Neural progenitor cell (in vitro differentiated cells): ENCODE measurements around the gene SOBP.

Source experiments
- EZH2 ChIP-seq: fragments of 200-600 bp; sonication (generic); IDR thresholded peaks from 2 replicates; pipeline ENCODE4 v1.6.1; 2017; ENCODE audit warnings: antibody characterized with exemption, mild to moderate bottlenecking, moderate library complexity
- TF ChIP-seq, protein P1 (sequence below): fragments of 200-600 bp; sonication (generic); IDR thresholded peaks from 2 replicates; pipeline ENCODE4 v1.5.1; 2017; ENCODE audit warnings: antibody characterized with exemption, mild to moderate bottlenecking

- TF ChIP-seq, protein P1, sequence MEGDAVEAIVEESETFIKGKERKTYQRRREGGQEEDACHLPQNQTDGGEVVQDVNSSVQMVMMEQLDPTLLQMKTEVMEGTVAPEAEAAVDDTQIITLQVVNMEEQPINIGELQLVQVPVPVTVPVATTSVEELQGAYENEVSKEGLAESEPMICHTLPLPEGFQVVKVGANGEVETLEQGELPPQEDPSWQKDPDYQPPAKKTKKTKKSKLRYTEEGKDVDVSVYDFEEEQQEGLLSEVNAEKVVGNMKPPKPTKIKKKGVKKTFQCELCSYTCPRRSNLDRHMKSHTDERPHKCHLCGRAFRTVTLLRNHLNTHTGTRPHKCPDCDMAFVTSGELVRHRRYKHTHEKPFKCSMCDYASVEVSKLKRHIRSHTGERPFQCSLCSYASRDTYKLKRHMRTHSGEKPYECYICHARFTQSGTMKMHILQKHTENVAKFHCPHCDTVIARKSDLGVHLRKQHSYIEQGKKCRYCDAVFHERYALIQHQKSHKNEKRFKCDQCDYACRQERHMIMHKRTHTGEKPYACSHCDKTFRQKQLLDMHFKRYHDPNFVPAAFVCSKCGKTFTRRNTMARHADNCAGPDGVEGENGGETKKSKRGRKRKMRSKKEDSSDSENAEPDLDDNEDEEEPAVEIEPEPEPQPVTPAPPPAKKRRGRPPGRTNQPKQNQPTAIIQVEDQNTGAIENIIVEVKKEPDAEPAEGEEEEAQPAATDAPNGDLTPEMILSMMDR: no peak
- no peak for TF ChIP-seq EZH2
Measured at GRCh38 chr6:107708435-107708834, 218.5 kb downstream of the SOBP start.
